K562 (cell line): ENCODE data around the gene MID1IP1. TPM values are rescaled to one million over a fixed set of nuclear protein-coding genes. Genes with fewer than 3 reads are reported as not detected.

Source experiments
- AFF1 ChIP-seq, 2 experiments: fragments of 450-650 bp; IDR thresholded peaks; 2 replicates each; pipeline ENCODE4 v1.6.1; 2018; ENCODE audit warnings: mild to moderate bottlenecking in 2 of 2, low read depth in 1 of 2; ENCODE audit not compliant: partially characterized antibody in 2 of 2
- ASH1L ChIP-seq: fragments of 450-650 bp; IDR thresholded peaks from 2 replicates; pipeline ENCODE4 v1.6.1; 2018; ENCODE audit warnings: borderline replicate concordance, mild to moderate bottlenecking, low read depth; ENCODE audit not compliant: partially characterized antibody
- CLOCK ChIP-seq: fragments of 250-450 bp; sonication (Bioruptor Pico); IDR thresholded peaks from 2 replicates; pipeline ENCODE4 v1.4.0; 2020; ENCODE audit warnings: mild to moderate bottlenecking, moderate library complexity, borderline replicate concordance
- ELF1 ChIP-seq: fragments of 200-800 bp; sonication (Bioruptor generic); IDR thresholded peaks from 2 replicates; pipeline ENCODE4 v1.6.1; 2016; ENCODE audit warnings: missing genetic modification characterization, missing compliant biosample characterization
- ELF4 ChIP-seq: fragments of 450-650 bp; formaldehyde crosslinking; IDR thresholded peaks from 2 replicates; pipeline ENCODE4 v1.4.0; 2022; ENCODE audit warnings: missing genetic modification characterization
- FOXJ2 ChIP-seq: fragments of 200-800 bp; sonication (Bioruptor generic); IDR thresholded peaks from 2 replicates; pipeline ENCODE4 v1.6.1; 2016; ENCODE audit warnings: missing genetic modification characterization, missing compliant biosample characterization
- HDAC8 ChIP-seq: fragments of 450-650 bp; IDR thresholded peaks from 2 replicates; pipeline ENCODE4 v1.6.1; 2016; ENCODE audit warnings: mild to moderate bottlenecking, missing genetic modification characterization, moderate library complexity, missing compliant biosample characterization
- HMGN3 ChIP-seq: IDR thresholded peaks from 2 replicates; pipeline ENCODE4 v1.6.1; 2011; ENCODE audit warnings: borderline replicate concordance, low read depth, mild to moderate bottlenecking, mixed read lengths, low read length; ENCODE audit not compliant: insufficient read length; ENCODE audit errors: extremely low read depth
- IRF1 ChIP-seq: sonication (generic); formaldehyde crosslinking; IDR thresholded peaks from 2 replicates; pipeline ENCODE4 v1.8.0; 2022; ENCODE audit warnings: missing genetic modification reagents, mild to moderate bottlenecking, borderline replicate concordance
- MED1 ChIP-seq: sonication (generic); formaldehyde crosslinking; IDR thresholded peaks from 2 replicates; pipeline ENCODE4 v1.8.1; 2023; ENCODE audit warnings: missing genetic modification reagents, borderline replicate concordance
- NR2C1 ChIP-seq, 2 experiments: fragments of 450-650 bp; IDR thresholded peaks; 2 replicates each; pipeline ENCODE4 v1.6.1; 2017; ENCODE audit warnings: mild to moderate bottlenecking in 2 of 2, antibody characterized with exemption in 1 of 2, inconsistent platforms in 1 of 2, missing compliant biosample characterization in 1 of 2, missing genetic modification characterization in 1 of 2
- NR3C1 ChIP-seq: sonication (generic); formaldehyde crosslinking; IDR thresholded peaks from 2 replicates; pipeline ENCODE4 v1.8.1; 2022; ENCODE audit warnings: missing genetic modification reagents
- NRF1 ChIP-seq, 2 experiments: fragments of 450-650 bp; IDR thresholded peaks in 1 of 2; conservative IDR thresholded peaks in 1 of 2; 2 replicates each; pipeline ENCODE4 v1.6.1; 2014; ENCODE audit warnings: mild to moderate bottlenecking in 2 of 2
- PHTF2 ChIP-seq: fragments of 250-450 bp; sonication (Bioruptor Pico); IDR thresholded peaks from 2 replicates; pipeline ENCODE4 v1.5.0; 2021; ENCODE audit warnings: mild to moderate bottlenecking
- SIRT6 ChIP-seq: IDR thresholded peaks from one replicate; pipeline ENCODE4 v1.6.1; 2012; ENCODE audit warnings: low read depth, mild to moderate bottlenecking, control low read depth, inconsistent platforms, low read length, moderate library complexity
- SUPT5H ChIP-seq: fragments of 450-650 bp; IDR thresholded peaks from 2 replicates; pipeline ENCODE4 v1.6.1; 2016
- TCF7 ChIP-seq: sonication (generic); IDR thresholded peaks from 2 replicates; pipeline ENCODE4 v1.6.1; 2016; ENCODE audit warnings: antibody characterized with exemption, borderline replicate concordance
- TEAD1 ChIP-seq, 2 experiments: fragments of 450-650 bp in 1 of 2; sonication (generic) in 1 of 2; formaldehyde crosslinking; IDR thresholded peaks; 2 replicates each; pipeline versions ENCODE4 v1.4.0 to v1.8.0; 2020 to 2022; ENCODE audit warnings: mild to moderate bottlenecking in 2 of 2, missing genetic modification reagents in 1 of 2
- ZBTB43 ChIP-seq: sonication (generic); formaldehyde crosslinking; IDR thresholded peaks from 2 replicates; pipeline ENCODE4 v1.8.0; 2023; ENCODE audit warnings: mild to moderate bottlenecking, missing genetic modification reagents
- ZNF551 ChIP-seq: fragments of 250-450 bp; sonication (Bioruptor Pico); IDR thresholded peaks from 2 replicates; pipeline ENCODE4 v1.5.0; 2021; ENCODE audit warnings: mild to moderate bottlenecking, moderate library complexity
- ZNF668 ChIP-seq: fragments of 250-450 bp; sonication (Bioruptor Pico); IDR thresholded peaks from 2 replicates; pipeline ENCODE4 v1.8.0; 2022; ENCODE audit warnings: mild to moderate bottlenecking, inconsistent platforms
- polyA plus RNA-seq, 8 experiments: library from polyadenylated mRNA; depleted of rRNA in 4 of 8; stranded (reverse) in 5 of 8; unstranded in 3 of 8; fragments of >200 nt; fragmentation: Nextera tagmentation in 2 of 8; fragmentation: Illumina TruSeq in 1 of 8; extraction: Ambion mirVana in 2 of 8; extraction: Trizol in 1 of 8; gene quantifications; 2 replicates each; pipeline versions ENCODE4 v1.2.1 to v1.2.3, GENCODE V29; 2011 to 2014; ENCODE audit warnings: inconsistent platforms in 1 of 8, missing spikeins in 1 of 8
- total RNA-seq, 7 experiments: library from RNA; depleted of rRNA in 6 of 7; stranded (reverse); fragments of >200 nt in 6 of 7; fragmentation: Illumina TruSeq in 2 of 7; extraction: Trizol in 2 of 7; gene quantifications; 2 replicates each; pipeline versions ENCODE4 v1.2.1 to v1.2.3, GENCODE V29; 2011 to 2021; ENCODE audit warnings: low replicate concordance in 1 of 7

MID1IP1 gene
- total and polyA plus RNA-seq, 9 of the 15 experiments (the other 6 are each of a cell fraction or from before 2014, with no cell fraction given) = 0.51 to 102 (median 27.5) TPM

- TF ChIP-seq CLOCK = no peak
- TF ChIP-seq NR3C1 (CRISPR knock-in tag) = 0 out of 2 replicates have a peak, but pooled peaks have one; percentile 30
- TF ChIP-seq ZBTB43 = no peak
- TF ChIP-seq HMGN3 = peak; percentile 23
- TF ChIP-seq FOXJ2 = 0 out of 2 replicates have a peak, but pooled peaks have one; percentile 24
- 0 out of 2 replicates have a peak, but pooled peaks have one; percentile 47 for TF ChIP-seq MED1 (CRISPR knock-in tag)
- TF ChIP-seq AFF1 (IDR thresholded peaks at IDR 0.05; ENCODE audit: low read depth in 1 of 2, partially characterized antibody in 2 of 2) = peak in 1 of 2 experiments; percentile 6
- no peak for TF ChIP-seq SIRT6
- TF ChIP-seq PHTF2 (CRISPR knock-in tag) = no peak
- no peak for TF ChIP-seq ASH1L
- no peak for TF ChIP-seq ZNF551
- TF ChIP-seq NR2C1 (IDR thresholded peaks at IDR 0.05) = no peak
- no peak for TF ChIP-seq NR2C1 (tag; IDR thresholded peaks at IDR 0.05)
- TF ChIP-seq TCF7 = no peak
- no peak for TF ChIP-seq HDAC8
- no peak for TF ChIP-seq ELF1 (tag)
- TF ChIP-seq ELF4 (CRISPR knock-in tag) = no peak
- no peak for TF ChIP-seq ZNF668
- no peak for TF ChIP-seq IRF1 (CRISPR knock-in tag)
- no peak for TF ChIP-seq TEAD1 (CRISPR knock-in tag; IDR thresholded peaks at IDR 0.05)
- peak; percentile 4; the same call in 1 of the 2 replicates for TF ChIP-seq SUPT5H
- no peak for TF ChIP-seq NRF1 (conservative IDR thresholded peaks at IDR 0.05 in 1 of 2, IDR thresholded peaks at IDR 0.05 in 1 of 2)
Observed at GRCh38 chrX:38804432-38804681, 3.1 kb downstream of the MID1IP1 start (continued).
